Esophagus muscularis mucosa (tissue), 4 donors: ENCODE results near the gene SLCO2A1. TPM values are rescaled to one million over a fixed set of nuclear protein-coding genes. Genes with fewer than 3 reads are reported as not detected.

Experiments used
- DNase-seq: peaks from one replicate; pipeline ENCODE4 v3.0.0-alpha.2; 2017; ENCODE audit errors: extremely low spot score
- H3K27ac ChIP-seq, 4 donors: fragments of 200-600 bp; sonication (generic); replicated peaks in 1 of 4; 1 replicate in 3 of 4; 2 replicates in 1 of 4; pipeline ENCODE4 v1.5.1; 2016 to 2019; ENCODE audit warnings: mild to moderate bottlenecking in 1 of 4
- H3K27me3 ChIP-seq, 4 donors: fragments of 200-600 bp; sonication (generic); one replicate each; pipeline versions ENCODE4 v1.5.1 to v1.6.0; 2016 to 2019
- H3K36me3 ChIP-seq, 4 donors: fragments of 200-600 bp; sonication (generic); one replicate each; pipeline ENCODE4 v1.5.1; 2016 to 2019
- H3K4me1 ChIP-seq, 4 donors: fragments of 200-600 bp; sonication (generic); one replicate each; pipeline ENCODE4 v1.5.1; 2016 to 2019
- H3K4me3 ChIP-seq, 4 donors: fragments of 200-600 bp; sonication (generic); 1 replicate in 2 of 4; 2 replicates in 2 of 4; pipeline ENCODE4 v1.5.1; 2016 to 2019; ENCODE audit warnings: mild to moderate bottlenecking in 4 of 4, moderate library complexity in 1 of 4
- H3K9me3 ChIP-seq, 4 donors: fragments of 200-600 bp; sonication (generic); 1 replicate in 3 of 4; 2 replicates in 1 of 4; pipeline ENCODE4 v1.5.1; 2016 to 2019
- EP300 ChIP-seq: sonication (generic); formaldehyde crosslinking; IDR thresholded peaks from one replicate; pipeline ENCODE4 v1.6.1; 2017; ENCODE audit warnings: antibody characterized with exemption
- POLR2A ChIP-seq: fragments of 450-650 bp; IDR thresholded peaks from one replicate; pipeline ENCODE4 v1.6.1; 2017; ENCODE audit warnings: antibody characterized with exemption, moderate library complexity, mild to moderate bottlenecking, low read depth
- POLR2AphosphoS5 ChIP-seq, 2 donors: sonication (generic); formaldehyde crosslinking; IDR thresholded peaks; one replicate each; pipeline ENCODE4 v1.6.1; 2017; ENCODE audit warnings: antibody characterized with exemption in 2 of 2
- whole genome bisulfite sequencing: methylation state at CpG from one replicate; pipeline ENCODE4 v1.1.5; 2018; 5-methylcytosine and 5-hydroxymethylcytosine counted together
- intact Hi-C: fragments of 100-400 bp; cut with DNase I; formaldehyde crosslinking; loops from one replicate; pipeline ENCODE4 v1.15.1; 2023
- total RNA-seq, 4 donors: library from RNA; depleted of rRNA; stranded (reverse); fragments of >200 nt; gene quantifications; one replicate each; pipeline versions ENCODE4 v1.1.0 to v1.2.1, GENCODE V29; 2016
- TF ChIP-seq, protein P1 (sequence below), 3 experiments: fragments of 200-600 bp in 2 of 3; fragments of 450-650 bp in 1 of 3; sonication (generic) in 2 of 3; IDR thresholded peaks; one replicate each; pipeline ENCODE4 v1.5.1; 2017 to 2019; ENCODE audit warnings: antibody characterized with exemption in 3 of 3, mild to moderate bottlenecking in 2 of 3, moderate library complexity in 1 of 3

SLCO2A1 gene
- total RNA-seq, 4 donors from 2014 or later: 8.3 to 17.6 (median 13.8) TPM

DNA sequence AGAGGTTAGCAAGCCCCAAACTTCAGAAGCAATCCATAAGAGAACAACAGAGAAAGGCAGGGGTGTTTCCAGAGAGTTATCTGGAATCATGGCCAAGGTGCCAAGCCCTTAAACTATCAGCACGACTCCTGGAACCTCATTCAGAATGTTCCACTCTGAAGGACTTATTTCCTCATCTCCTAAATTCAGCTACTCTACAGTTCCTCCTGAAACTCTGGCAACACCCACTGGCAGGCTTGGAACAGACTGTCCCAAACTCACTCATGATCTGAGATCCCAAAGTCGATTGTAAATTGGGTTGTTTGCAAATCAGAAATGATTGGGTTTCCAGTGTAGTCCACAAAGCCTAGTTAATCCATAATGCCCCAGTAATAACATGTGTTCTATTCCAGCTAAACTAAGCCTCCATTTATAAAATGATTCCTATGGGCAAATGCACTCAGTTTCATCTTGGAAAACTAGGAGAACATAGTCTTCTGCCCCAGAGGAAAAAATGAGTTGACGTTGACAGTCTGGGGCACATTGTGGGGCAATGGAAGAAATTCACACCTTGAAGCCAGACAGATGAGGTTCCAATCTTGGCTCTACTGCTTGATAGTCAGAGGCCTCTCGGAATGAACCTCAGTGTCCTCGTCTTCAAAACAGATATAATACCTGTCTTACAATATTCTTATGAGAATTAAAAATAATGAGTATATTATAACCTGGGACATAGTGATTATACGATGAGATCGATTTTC lies 65.9 kb downstream of the SLCO2A1 start:
- Histone ChIP-seq H3K36me3 (no peaks in the 10 kb centered on the region), H3K4me1 (peaks cover 0 to 4% (median 0%) of the 10 kb centered on the region in 4 donors), H3K9me3 (no peaks in the 10 kb centered on the region), H3K4me3 (no peak overlapping the region), H3K27me3 (no peaks in the 10 kb centered on the region), H3K27ac (no peak overlapping the region)
- DNase-seq: no peak
- intact Hi-C loops: no loop called here
- WGBS: 86% methylated on average over 7 of the region's 7 CpGs
- TF ChIP-seq EP300: no peak
- TF ChIP-seq, protein P1, sequence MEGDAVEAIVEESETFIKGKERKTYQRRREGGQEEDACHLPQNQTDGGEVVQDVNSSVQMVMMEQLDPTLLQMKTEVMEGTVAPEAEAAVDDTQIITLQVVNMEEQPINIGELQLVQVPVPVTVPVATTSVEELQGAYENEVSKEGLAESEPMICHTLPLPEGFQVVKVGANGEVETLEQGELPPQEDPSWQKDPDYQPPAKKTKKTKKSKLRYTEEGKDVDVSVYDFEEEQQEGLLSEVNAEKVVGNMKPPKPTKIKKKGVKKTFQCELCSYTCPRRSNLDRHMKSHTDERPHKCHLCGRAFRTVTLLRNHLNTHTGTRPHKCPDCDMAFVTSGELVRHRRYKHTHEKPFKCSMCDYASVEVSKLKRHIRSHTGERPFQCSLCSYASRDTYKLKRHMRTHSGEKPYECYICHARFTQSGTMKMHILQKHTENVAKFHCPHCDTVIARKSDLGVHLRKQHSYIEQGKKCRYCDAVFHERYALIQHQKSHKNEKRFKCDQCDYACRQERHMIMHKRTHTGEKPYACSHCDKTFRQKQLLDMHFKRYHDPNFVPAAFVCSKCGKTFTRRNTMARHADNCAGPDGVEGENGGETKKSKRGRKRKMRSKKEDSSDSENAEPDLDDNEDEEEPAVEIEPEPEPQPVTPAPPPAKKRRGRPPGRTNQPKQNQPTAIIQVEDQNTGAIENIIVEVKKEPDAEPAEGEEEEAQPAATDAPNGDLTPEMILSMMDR (IDR thresholded peaks at IDR 0.05): no peak

DNA sequence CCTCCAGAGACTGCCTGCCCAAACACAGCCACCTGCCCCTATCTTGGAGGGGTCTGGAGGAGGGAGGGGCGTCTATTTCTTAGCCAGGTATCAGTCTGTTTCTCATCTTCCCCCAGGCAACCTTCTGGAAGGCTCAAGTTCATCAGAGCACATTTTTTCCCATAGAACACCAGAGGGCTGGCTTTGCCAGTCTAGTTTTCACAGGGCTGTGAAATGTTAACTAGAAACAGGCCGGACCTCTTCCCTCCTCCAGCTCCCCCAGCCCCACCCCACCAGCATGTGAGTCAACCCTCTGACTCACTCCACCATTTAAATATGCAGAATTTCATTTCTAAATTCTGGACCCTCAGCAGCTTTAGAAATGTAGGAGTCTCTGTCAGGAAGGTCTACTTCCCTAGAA lies 66.9 kb downstream of the SLCO2A1 start:
- H3K4me3 ChIP-seq: no peak overlapping the region
- H3K27ac ChIP-seq: no peak overlapping the region
- H3K27me3 ChIP-seq: no peaks in the 10 kb centered on the region
- no peaks in the 10 kb centered on the region for H3K36me3 ChIP-seq
- intact Hi-C loops: no loop called here
- no peak for DNase-seq
- TF ChIP-seq POLR2A: no peak
- TF ChIP-seq, protein P1 (IDR thresholded peaks at IDR 0.05): no peak
- TF ChIP-seq POLR2AphosphoS5 (IDR thresholded peaks at IDR 0.05): no peak
- no peak for TF ChIP-seq EP300
- no peaks in the 10 kb centered on the region for H3K4me1 ChIP-seq
- no peaks in the 10 kb centered on the region for H3K9me3 ChIP-seq
- 53% methylated on average over 2 of the region's 2 CpGs for WGBS

DNA sequence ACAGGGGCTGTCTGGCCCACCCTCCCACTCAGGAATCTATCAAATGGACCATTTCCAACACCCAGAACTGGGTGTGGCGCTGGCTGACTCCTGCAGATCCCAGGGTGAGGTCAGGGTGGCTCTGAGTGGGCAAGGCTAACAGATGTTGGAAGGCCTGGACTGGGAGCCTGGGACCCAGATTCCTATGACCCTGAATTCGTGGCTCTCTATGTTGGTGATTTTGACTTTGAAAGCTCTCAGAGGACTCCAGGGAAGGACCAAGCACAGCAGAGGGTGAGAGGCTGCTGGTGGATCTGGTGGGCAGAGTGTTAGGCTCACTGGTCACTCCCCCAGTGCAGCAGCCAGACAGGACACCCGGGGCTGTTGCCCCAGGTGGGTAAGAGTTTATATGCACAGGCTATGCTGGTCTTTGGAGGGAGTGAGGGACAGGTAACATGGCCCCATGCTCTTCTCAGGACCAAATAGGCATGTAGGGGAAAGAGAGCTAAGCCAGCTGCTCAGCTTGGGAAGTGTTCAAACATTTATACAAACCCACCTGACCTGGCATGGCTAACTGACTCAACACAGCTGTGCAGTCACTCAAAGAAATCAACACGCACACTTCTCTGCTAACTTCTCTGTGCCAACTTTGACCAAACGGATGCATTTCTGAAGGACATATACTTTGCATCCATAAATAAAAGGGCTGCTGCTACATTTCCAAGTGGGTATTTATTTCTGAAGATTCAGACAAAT lies 71.5 kb downstream of the SLCO2A1 start:
- 74% methylated on average over 5 of the region's 5 CpGs for WGBS
- no peak for DNase-seq
- Histone ChIP-seq H3K9me3 (no peaks in the 10 kb centered on the region), H3K4me1 (peaks cover 0 to 7% (median 3%) of the 10 kb centered on the region in 4 donors), H3K27ac (no peak overlapping the region), H3K4me3 (no peak overlapping the region), H3K36me3 (peaks cover 0 to 5% (median 0%) of the 10 kb centered on the region in 4 donors), H3K27me3 (no peaks in the 10 kb centered on the region)
- intact Hi-C loops: no loop called here
- no peak for TF ChIP-seq POLR2AphosphoS5 (IDR thresholded peaks at IDR 0.05)
- TF ChIP-seq, protein P1 (IDR thresholded peaks at IDR 0.05): no peak
- TF ChIP-seq EP300: no peak
- no peak for TF ChIP-seq POLR2A

- 94% methylated on average over 6 of the region's 6 CpGs for WGBS
- H3K9me3 ChIP-seq: no peaks in the 10 kb centered on the region
- no peak overlapping the region for H3K4me3 ChIP-seq
- H3K27ac ChIP-seq: no peak overlapping the region
- TF ChIP-seq POLR2AphosphoS5 (IDR thresholded peaks at IDR 0.05) (no peak), POLR2A (no peak), EP300 (no peak)
- TF ChIP-seq, protein P1 (IDR thresholded peaks at IDR 0.05): no peak
- peaks cover 0 to 7% (median 3%) of the 10 kb centered on the region in 4 donors for H3K4me1 ChIP-seq
- no peaks in the 10 kb centered on the region for H3K27me3 ChIP-seq
- peaks cover 0 to 5% (median 0%) of the 10 kb centered on the region in 4 donors for H3K36me3 ChIP-seq
- intact Hi-C loops: no loop called here
- DNase-seq: no peak
Measured at GRCh38 chr3:133956982-133957381, 72.7 kb downstream of the SLCO2A1 start.
